Vagina (tissue), 2 donors: ENCODE data around the gene NALCN. TPM values are rescaled to one million over a fixed set of nuclear protein-coding genes. Genes with fewer than 3 reads are reported as not detected.

ENCODE experiments used
- DNase-seq, 2 donors: peaks; one replicate each; pipeline ENCODE4 v3.0.0-alpha.2; 2017; ENCODE audit errors: extremely low spot score in 2 of 2
- H3K27ac ChIP-seq: fragments of 200-600 bp; sonication (generic); one replicate; pipeline ENCODE4 v1.5.1; 2019
- H3K27me3 ChIP-seq: fragments of 200-600 bp; sonication (generic); one replicate; pipeline ENCODE4 v1.5.1; 2019
- H3K36me3 ChIP-seq, 2 donors: fragments of 200-600 bp; sonication (generic); one replicate each; pipeline ENCODE4 v1.5.1; 2017 to 2019
- H3K4me1 ChIP-seq: fragments of 200-600 bp; sonication (generic); one replicate; pipeline ENCODE4 v1.5.1; 2019
- H3K4me3 ChIP-seq, 2 donors: fragments of 200-600 bp; sonication (generic); 1 replicate in 1 of 2; 2 replicates in 1 of 2; pipeline ENCODE4 v1.5.1; 2016 to 2019
- H3K9me3 ChIP-seq: fragments of 200-600 bp; sonication (generic); one replicate; pipeline ENCODE4 v1.5.1; 2019
- POLR2A ChIP-seq, 2 donors: fragments of 450-650 bp; IDR thresholded peaks; one replicate each; pipeline ENCODE4 v1.6.1; 2017; ENCODE audit warnings: antibody characterized with exemption in 2 of 2, mild to moderate bottlenecking in 2 of 2, moderate library complexity in 2 of 2
- POLR2AphosphoS5 ChIP-seq, 2 donors: sonication (generic); formaldehyde crosslinking; IDR thresholded peaks; one replicate each; pipeline ENCODE4 v1.9.0; 2017; ENCODE audit warnings: antibody characterized with exemption in 2 of 2, mild to moderate bottlenecking in 2 of 2, low read depth in 1 of 2; ENCODE audit not compliant: insufficient read depth in 1 of 2
- intact Hi-C: fragments of 100-400 bp; cut with DNase I; formaldehyde crosslinking; loops from one replicate; pipeline ENCODE4 v1.15.1; 2023
- total RNA-seq: library from RNA; depleted of rRNA; stranded (reverse); fragments of >200 nt; gene quantifications from one replicate; pipeline ENCODE4 v1.2.3, GENCODE V29; 2016
- TF ChIP-seq, protein P1 (sequence below), 3 experiments: fragments of 450-650 bp in 2 of 3; fragments of 200-600 bp in 1 of 3; sonication (generic) in 1 of 3; IDR thresholded peaks; one replicate each; pipeline ENCODE4 v1.5.1; 2017 to 2019; ENCODE audit warnings: antibody characterized with exemption in 3 of 3, mild to moderate bottlenecking in 2 of 3, moderate library complexity in 2 of 3

Gene NALCN
- total RNA-seq, 1 donor from 2014 or later, result 1.7 TPM

- DNase-seq, result no peak
- H3K36me3 ChIP-seq, result no peaks in the 10 kb centered on the region
- H3K27ac ChIP-seq, result no peak overlapping the region
- no peaks in the 10 kb centered on the region for H3K27me3 ChIP-seq
- H3K4me1 ChIP-seq, result no peaks in the 10 kb centered on the region
- no peaks in the 10 kb centered on the region for H3K9me3 ChIP-seq
- H3K4me3 ChIP-seq, result no peak overlapping the region
- TF ChIP-seq, protein P1, sequence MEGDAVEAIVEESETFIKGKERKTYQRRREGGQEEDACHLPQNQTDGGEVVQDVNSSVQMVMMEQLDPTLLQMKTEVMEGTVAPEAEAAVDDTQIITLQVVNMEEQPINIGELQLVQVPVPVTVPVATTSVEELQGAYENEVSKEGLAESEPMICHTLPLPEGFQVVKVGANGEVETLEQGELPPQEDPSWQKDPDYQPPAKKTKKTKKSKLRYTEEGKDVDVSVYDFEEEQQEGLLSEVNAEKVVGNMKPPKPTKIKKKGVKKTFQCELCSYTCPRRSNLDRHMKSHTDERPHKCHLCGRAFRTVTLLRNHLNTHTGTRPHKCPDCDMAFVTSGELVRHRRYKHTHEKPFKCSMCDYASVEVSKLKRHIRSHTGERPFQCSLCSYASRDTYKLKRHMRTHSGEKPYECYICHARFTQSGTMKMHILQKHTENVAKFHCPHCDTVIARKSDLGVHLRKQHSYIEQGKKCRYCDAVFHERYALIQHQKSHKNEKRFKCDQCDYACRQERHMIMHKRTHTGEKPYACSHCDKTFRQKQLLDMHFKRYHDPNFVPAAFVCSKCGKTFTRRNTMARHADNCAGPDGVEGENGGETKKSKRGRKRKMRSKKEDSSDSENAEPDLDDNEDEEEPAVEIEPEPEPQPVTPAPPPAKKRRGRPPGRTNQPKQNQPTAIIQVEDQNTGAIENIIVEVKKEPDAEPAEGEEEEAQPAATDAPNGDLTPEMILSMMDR (IDR thresholded peaks at IDR 0.05), result no peak
- TF ChIP-seq POLR2AphosphoS5 (IDR thresholded peaks at IDR 0.05; ENCODE audit: insufficient read depth in 1 of 2, low read depth in 1 of 2) (no peak), POLR2A (IDR thresholded peaks at IDR 0.05) (no peak)
- intact Hi-C loops, result no loop called here
Observed at GRCh38 chr13:101082441-101082840, 333.9 kb downstream of the NALCN start.

DNA sequence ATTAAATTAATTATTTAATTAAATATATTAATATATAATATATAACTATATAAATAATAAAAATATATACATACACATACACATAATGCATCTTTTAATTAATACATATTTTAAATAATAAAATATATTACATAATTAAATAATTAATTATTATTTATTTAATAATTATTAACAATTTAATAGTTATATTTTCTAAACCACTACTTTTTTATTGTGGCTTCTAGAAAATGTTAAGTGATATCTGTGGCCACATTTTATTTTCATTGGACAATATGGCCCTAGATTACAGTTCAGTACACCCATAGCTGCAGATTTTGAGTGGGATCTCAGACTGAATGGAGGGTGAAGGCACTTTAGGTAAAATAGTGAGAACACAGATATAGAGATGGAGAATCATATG is 335.7 kb downstream of the NALCN start:
- no peaks in the 10 kb centered on the region for H3K4me1 ChIP-seq
- H3K4me3 ChIP-seq, result no peak overlapping the region
- no peak overlapping the region for H3K27ac ChIP-seq
- no peak for DNase-seq
- TF ChIP-seq, protein P1 (IDR thresholded peaks at IDR 0.05), result no peak
- TF ChIP-seq POLR2A (IDR thresholded peaks at IDR 0.05) (no peak), POLR2AphosphoS5 (IDR thresholded peaks at IDR 0.05; ENCODE audit: insufficient read depth in 1 of 2, low read depth in 1 of 2) (no peak)
- H3K27me3 ChIP-seq, result no peaks in the 10 kb centered on the region
- H3K36me3 ChIP-seq, result no peaks in the 10 kb centered on the region
- H3K9me3 ChIP-seq, result no peaks in the 10 kb centered on the region
- intact Hi-C loops, result no loop called here

DNA sequence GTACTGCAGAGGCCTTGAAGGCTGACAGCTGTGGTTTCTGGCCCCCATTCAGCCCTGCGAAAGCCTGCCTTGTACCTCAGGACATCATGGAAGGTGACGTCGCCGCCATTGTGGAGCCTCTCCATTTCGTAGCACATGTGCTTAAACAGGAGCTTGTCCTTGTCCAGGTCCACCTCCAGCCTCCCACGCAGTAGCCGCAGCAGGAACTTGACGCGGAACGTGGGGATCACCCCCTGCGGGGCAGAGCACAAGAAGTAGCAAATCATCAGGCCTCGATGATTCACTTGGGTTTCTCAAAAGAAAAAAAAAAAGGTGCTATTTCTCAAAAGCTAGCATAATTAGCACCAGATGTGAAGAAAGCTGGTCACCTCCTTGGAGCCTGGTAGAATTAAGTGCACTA is 351.0 kb downstream of the NALCN start:
- no peaks in the 10 kb centered on the region for H3K27me3 ChIP-seq
- intact Hi-C loops, result no loop called here
- no peak for DNase-seq
- H3K4me1 ChIP-seq, result no peaks in the 10 kb centered on the region
- TF ChIP-seq POLR2A (IDR thresholded peaks at IDR 0.05) (no peak), POLR2AphosphoS5 (IDR thresholded peaks at IDR 0.05; ENCODE audit: insufficient read depth in 1 of 2, low read depth in 1 of 2) (no peak)
- TF ChIP-seq, protein P1 (IDR thresholded peaks at IDR 0.05), result no peak
- H3K9me3 ChIP-seq, result no peaks in the 10 kb centered on the region
- H3K27ac ChIP-seq, result no peak overlapping the region
- no peak overlapping the region for H3K4me3 ChIP-seq
- H3K36me3 ChIP-seq, result no peaks in the 10 kb centered on the region

GRCh38 chr13:101059793-101060192 is 356.5 kb downstream of the NALCN start:
- DNase-seq, result no peak
- TF ChIP-seq POLR2A (IDR thresholded peaks at IDR 0.05), result no peak
- TF ChIP-seq POLR2AphosphoS5 (IDR thresholded peaks at IDR 0.05; ENCODE audit: insufficient read depth in 1 of 2, low read depth in 1 of 2), result no peak
- TF ChIP-seq, protein P1 (IDR thresholded peaks at IDR 0.05), result no peak

DNA sequence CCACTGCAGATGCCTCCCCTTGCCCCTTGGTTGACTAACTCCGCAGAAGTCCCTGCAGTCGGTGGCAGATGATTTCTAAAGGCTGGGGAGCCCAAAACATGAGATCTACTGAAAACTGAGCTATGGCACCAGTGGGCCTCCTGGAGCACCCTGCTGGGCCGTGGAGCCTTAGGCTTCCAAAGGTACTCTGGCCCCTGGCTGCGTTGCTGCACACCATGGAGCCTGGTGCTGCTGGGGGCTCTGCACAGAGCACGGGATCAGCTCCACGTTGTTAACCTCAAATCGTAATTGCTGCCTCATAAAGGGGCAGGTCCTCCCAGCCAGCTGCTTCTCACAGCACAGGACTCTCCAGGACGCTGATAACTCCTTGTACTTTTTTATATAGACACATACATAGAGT is 357.5 kb downstream of the NALCN start:
- TF ChIP-seq, protein P1 (IDR thresholded peaks at IDR 0.05), result no peak
- TF ChIP-seq POLR2A (IDR thresholded peaks at IDR 0.05) (no peak), POLR2AphosphoS5 (IDR thresholded peaks at IDR 0.05; ENCODE audit: insufficient read depth in 1 of 2, low read depth in 1 of 2) (no peak)
- intact Hi-C loops, result no loop called here
- no peaks in the 10 kb centered on the region for H3K9me3 ChIP-seq
- H3K4me3 ChIP-seq, result no peak overlapping the region
- no peaks in the 10 kb centered on the region for H3K27me3 ChIP-seq
- H3K4me1 ChIP-seq, result no peaks in the 10 kb centered on the region
- no peaks in the 10 kb centered on the region for H3K36me3 ChIP-seq
- H3K27ac ChIP-seq, result no peak overlapping the region
- no peak for DNase-seq

More at GRCh38 chr13:101059793-101060192, 356.5 kb downstream of the NALCN start:
- H3K27me3 ChIP-seq, result no peaks in the 10 kb centered on the region
- no peak overlapping the region for H3K27ac ChIP-seq
- no peaks in the 10 kb centered on the region for H3K9me3 ChIP-seq
- H3K4me3 ChIP-seq, result no peak overlapping the region
- no peaks in the 10 kb centered on the region for H3K36me3 ChIP-seq
- no peaks in the 10 kb centered on the region for H3K4me1 ChIP-seq
- intact Hi-C loops, result no loop called here
